SHP77 (cell line): Measurements from ENCODE around the gene MFSD6.
"Not testable (repeated sequence)": the region's sequence is repeated elsewhere in the genome, so short reads cannot be mapped to it uniquely, and the experiment has no call there.

Experiments used
- DNase-seq, 2 experiments: peaks; one replicate each; lab custom pipeline; 2025; lab: John Stamatoyannopoulos, UW

Gene MFSD6

DNA sequence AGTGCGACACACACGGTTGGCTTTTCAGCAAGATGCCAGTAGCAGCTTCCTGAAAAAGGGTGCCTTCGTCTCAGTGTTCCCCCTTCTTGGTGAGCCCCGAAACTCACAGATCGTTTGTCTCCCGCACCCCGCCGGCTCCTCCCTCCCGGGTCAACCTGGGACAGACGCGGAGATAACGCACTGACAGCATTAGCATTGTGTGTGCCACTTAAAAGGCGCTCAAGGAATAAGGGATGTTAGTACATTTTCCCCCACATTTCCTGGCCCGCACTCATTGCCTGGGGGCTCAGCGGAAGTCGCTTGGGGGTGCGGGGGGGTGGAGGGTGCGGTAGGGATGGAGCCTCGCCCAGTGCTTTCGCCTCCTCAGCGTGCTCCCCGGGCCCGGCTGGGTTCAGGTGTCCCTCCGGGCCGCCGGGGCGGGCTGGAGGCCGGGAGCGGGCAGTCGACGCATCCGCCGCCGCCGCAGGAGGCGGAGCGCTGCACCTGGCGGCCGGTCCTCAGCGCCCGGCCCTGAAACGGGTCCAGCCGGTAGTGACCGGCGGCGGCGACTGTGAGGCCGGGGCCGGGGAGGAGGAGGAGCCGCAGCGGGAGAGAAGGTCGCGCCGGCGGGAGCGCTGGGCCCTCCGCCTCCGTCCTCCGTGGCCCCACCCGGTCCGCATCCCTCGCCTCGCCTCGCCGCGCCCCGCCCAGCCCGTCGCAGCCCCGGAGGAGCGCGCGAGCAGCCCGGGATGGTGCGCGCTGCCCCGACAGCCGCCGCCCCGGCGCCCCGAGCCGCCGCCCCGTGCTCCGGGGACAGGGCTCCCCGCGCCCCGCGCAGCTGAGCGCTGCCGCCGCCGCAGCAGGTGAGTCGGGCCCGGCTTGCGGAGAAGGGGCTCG lies at the start of gene MFSD6:
Gene MFSD6, plus strand, starts transcription at position 694 of the 876 bp plus-strand sequence. CDS start 27,675 bp downstream, outside the sequence.
- peak; percentile 48 to 54 for DNase-seq

DNA sequence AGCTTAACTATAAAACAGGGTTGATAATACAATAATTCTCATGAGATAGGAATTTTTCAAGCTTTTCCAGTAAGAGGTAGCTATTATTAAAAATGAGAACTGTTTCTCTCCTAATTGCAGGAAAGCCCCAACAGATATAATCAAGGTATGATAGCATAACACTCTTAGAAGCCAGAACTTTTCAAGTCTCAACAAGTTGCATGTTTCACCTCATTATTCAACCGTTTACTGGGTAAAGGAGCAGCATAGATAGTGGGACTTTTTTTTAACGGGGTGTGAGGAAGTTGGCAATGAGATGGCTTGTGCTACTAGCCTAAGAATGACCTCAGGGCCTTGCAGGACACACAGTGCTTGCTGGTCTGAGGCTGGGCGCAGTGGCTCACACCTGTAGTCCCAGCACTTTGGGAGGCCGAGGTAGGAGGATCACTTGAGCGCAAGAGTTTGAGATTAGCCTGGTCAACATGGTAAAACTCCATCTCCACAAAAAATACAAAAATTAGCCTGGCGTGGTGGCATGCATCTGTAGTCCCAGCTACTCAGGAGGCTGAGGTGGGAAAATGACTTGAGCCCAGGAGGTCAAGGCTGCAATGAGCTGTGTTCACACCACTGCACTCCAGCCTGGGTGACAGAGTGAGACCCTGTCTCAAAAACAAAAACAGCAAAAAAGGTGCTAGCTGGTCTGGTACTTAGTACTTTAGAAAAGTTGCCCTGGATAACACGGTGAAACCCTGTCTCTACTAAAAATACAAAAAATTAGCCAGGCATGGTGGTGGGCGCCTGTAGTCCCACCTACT lies 49.3 kb upstream of the MFSD6 start:
- DNase-seq: not testable (repeated sequence)

DNA sequence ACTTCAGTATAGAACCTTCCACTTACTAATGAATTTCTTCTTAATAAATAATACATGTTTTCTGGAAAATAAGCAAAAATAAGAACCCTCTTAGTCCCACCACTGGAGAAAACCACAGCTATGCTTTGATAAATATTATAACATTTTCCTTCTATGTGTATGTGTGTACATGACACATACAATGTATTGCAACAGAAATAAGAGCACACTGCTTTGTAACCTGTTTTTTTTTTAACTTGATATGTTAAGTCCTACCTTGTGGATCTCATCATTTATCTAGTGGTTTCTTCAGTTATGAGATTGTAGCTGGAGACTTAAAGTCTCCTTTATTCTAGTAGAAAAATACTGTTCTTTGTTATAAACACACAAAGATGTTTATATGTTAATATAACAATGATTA lies 47.6 kb upstream of the MFSD6 start:
- DNase-seq: no peak

DNA sequence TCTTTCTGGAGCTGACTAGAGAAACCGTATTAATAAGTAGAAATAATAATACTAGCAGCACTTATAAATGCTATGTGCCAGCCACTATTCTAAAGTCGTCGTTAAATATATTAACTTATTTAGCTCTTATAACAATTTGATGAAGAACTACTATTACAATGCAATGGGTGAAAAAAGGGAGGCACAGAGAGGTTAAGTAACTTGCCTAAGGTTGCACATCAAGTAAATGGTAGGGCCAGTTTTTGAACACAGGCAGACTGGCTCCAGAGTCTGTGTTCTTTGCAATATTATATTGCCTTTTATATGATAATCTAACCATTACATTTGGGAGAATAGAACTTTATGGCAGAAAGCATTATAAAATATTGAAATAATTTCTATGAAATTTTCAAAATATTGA lies 47.2 kb upstream of the MFSD6 start:
- DNase-seq: no peak

DNA sequence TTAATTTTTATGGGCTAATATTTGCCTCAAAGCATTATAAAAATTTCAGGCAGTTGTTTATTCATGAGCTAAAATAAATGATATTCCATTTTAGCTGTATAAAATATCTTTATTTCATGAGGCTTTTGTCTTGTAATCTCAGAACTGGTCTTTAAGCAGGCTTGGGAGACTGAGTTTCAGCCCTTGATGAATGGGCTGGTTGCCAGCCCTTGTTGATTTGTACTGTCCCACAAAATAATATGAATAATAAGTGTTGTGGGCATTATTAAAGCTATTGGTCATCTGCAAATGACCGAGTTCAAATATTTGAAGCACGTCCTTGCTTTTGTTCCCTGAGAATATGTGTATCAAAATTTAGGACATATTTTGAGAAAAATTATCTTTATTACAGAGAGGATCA lies 46.6 kb upstream of the MFSD6 start:
- no peak for DNase-seq

DNA sequence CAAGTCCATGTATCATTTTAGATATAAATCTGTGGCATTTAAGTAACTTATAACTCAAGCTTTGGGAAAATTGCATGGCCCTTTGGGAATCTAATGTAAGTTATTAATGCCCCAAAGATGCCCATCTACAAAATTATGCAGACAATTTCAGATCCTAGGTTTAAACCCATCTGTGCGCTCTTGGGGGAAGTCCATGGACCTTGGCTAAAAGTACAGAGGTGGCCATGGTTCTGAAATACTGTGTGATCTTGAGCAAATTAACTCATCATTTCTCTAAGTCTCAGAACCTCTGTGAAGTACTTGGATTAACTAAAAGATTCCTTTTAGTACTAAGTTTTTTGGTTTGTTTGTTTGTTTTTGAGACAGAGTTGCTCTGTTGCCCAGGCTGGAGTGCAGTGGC lies 45.3 kb upstream of the MFSD6 start:
- DNase-seq: no peak

DNA sequence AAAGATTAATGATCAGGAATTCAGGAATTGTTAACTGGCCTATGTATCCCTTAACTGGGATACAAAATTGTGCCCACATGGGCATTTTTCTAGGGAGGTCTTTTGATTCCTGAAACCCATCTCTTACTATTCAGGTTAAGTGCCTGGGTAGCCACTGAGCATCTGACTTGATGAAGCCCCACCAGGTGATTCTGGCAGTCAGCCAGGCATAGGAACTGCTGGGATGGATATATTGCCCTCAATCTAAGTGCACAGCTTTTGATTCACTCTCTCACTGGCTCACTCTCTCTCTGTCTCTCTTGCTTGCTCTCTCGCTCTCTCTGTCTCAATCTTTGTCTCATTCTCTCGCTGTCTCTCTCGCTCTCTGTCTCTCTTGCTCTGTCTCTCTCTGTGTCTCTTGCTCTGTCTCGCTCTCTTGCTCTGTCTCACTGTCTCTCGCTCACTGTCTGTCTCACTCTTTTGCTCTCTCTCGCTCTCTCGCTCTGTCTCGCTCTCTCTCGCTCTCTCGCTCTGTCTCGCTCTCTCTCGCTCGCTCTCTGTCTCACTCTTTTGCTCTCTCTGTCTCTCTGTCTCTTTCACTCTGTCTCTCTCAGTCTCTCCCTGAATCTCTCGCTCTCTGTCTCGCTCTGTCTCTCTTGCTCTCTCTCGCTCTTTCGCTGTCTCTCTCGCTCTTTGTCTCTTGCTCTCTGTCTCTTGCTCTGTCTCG lies 42.5 kb upstream of the MFSD6 start:
- DNase-seq: peak in 1 of 2 experiments; percentile 22

DNA sequence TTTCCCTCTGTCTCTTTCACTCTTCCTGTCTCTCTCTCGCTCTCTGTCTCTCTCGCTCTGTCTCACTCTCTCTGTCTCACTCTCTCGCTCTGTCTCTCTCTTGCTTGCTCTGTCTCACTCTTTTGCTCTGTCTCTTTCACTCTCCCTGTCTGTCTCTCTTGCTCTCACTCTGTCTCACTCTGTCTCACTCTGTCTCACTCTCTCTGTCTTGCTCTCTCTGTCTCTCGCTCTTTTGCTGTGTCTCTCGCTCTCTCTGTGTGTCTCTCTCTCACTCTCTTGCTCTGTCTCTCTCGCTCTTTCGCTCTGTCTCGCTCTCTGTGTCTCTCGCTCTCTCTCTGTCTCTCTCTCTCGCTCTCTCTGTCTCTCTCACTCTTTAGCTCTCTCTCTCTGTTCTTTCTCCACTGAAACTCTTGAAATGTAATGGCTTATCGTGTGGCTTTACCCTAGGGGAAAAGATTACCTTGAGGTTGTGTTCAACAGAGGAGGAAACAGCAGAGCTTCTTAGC lies 41.9 kb upstream of the MFSD6 start:
- DNase-seq: no peak

DNA sequence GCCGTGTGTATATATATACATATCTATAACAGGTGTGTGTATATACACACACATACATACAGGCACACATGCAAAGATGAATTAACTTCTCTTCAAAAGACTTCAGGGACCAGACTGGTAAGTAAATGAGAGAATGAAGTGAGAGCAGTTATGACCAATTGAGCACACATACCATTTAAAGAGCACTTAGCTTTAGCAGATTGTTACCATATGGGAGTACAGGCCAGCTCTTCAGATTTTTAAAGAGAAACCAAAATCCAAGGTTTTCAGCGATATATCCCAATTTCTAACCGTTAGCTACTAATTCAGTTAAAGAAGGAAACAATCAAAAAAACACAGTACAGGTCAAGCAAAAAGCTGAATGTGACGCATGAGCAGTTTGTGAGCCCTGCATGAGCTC lies 41.1 kb upstream of the MFSD6 start:
- no peak for DNase-seq

DNA sequence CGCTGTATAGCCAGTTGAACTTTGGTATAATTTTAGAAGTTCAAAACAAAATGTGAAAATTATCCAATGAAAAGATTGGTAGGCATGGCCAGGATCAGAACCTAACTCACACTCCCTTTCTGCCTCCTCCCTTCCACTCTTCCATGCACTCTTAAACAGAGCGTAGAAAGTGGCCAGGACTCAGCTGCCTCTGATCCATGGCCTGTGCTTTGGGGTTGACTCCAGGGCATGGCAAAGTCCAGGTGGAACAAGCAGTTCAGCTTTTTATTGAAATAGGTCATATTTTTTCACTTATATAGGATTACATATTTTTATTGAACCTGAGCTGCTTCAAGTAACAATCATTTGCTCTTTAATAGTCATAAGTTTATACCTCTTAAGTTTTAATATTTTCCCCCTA lies 38.5 kb upstream of the MFSD6 start:
- DNase-seq: no peak

DNA sequence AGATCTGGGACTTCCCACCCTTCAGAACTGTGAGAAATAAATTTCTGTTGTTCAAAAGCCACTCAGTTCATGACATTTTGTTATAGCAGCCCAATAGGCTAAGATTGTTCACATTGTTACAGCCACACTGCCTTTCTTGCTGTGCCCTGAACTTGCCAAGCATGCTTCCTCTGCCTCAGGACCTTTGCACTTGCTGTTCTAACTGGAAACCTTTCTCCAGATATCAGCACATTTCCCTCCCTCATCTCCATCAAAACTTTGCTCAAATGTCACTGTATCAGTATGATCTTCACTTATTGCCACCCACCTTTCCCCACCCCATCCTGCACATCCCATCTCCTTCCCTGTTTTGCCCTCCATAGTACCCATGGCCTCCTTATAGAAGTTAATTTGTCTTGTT lies 32.1 kb upstream of the MFSD6 start:
- no peak for DNase-seq

DNA sequence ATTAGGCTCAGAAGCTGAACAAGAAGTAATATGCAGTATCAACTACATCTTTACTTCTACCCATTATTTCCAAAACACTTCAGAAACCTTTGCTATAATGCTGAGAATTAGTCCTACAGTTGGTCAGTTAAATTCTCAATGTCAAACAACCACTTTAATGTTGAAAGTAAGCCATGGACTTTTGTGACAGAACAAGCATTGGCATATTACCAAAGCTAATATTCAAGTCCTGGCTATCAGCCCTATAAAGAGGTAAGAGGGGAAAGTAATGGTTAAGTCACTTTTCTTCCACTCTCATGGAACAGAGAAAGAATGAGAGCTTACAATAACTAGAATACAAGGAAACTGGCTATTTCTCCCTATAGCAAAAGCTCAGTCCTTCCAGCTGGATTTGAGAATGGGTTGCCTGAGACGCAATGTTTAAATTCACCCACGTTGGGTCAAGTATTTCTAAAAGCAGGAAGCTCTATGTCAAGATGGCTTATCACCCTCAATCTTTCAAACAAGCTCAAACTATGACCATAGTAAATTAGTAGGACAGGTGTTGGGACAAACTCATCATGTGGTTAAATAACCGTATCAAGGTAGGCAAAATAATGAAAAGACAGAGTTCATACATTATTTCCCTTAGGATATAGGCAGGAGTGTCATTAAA lies 31.4 kb upstream of the MFSD6 start:
- DNase-seq: no peak

DNA sequence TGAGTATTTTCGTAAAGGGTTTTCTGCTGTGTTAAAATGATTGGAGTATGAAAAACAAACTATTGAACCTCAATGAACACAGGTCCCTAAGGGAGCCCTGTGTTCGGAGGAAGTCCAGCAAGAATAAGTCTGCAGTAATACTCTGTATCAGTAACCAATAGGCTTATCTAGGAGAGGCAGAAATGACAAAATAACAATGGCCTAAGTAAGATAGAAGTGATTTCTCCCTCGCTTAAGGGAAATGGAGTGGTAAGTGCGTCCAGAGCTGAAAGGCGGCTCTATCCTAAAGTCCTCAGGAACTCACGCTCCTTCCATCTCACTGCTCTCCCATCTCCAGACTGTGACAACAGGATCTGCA lies 29.3 kb upstream of the MFSD6 start:
- DNase-seq: no peak

DNA sequence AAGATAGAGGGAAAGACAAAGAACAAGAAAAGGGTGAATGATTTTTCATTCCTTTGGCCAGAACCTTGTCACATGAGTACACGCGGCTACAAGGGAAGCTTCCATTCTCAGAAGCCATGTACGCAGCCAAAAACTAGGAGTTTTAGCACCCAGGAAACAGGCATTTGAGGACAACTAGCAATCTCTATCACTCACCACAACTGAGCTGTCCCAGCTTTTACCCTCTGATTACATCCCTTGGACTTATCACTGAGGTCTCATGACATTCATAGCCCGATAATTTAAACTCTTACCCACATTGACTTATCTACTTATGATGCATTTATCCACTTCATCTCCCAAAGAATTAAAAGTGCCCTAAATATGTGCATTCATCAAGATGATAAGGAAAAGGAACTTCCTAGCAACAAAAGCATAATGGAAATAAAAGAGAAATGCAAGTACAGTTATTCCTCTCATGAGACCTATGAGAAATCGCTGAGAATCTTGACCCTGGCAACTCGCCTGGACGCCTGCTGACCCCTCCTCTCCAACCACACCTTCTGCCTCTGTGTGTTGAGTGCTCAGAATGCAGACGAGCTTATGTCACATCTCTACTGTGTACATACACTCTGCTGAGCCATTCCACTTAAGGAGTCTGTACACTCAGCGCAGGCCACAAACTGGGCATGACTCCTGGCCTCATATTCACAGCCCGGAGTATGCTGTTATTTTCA lies 28.7 kb upstream of the MFSD6 start:
- DNase-seq: peak; percentile 63 to 76

DNA sequence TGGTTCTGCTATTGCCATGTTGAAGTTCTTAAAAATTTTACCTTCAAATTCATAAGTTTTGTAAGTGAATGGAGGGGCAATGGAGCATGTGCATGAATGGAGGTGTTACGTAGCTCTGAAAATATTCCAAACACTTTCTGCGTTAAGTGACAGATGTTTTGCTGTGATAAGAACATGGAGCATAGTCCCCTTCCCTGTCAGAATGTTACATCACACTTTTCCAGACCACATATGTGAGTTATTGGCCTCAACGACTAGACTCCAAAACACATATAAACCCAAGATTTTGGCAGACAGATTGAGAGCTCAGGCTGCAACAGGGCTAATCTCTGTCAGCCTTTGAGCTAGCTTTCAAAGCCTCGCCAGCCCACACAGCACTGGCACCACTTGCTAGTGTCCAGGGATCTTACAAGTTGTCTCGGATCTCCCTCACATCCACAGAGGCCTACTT lies 27.2 kb upstream of the MFSD6 start:
- no peak for DNase-seq

DNA sequence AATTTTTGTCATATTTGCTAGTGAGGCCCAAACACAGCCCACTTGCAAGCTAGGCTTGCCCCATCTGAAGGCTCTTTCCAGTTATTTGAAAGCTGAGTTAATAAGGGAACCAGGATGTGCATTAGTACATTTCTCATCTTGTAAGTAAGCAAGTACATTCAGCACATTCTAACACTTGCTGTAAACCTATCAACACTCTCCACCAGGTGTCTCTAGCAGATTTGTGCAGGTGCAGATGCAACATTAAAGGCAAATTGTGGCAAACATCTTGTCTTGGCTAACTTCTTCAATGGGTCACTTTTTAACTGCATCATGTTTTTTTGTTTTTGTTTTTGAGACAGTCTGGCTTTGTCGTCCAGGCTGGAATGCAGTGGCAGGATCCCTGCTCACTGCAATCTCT lies 25.3 kb upstream of the MFSD6 start:
- DNase-seq: peak in 1 of 2 experiments; percentile 50

DNA sequence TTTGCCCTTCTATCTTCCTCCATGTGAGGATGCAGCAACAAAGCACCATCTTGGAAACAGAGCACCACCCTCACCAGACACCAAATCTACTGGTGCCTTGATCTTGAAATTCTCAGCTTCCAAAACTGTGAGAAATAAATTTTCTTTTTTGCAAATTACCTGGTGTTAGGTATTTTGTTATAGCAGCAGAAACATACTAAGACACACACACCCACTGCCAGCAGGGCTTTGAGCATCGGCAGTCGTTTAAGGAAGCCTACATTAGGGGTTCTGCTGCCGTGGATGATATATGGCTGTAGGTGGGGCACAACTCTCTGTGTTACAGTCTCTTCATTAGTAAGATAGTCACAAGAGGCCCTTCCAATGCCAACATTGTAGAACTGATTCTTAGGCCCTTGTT lies 20.7 kb upstream of the MFSD6 start:
- DNase-seq: no peak

DNA sequence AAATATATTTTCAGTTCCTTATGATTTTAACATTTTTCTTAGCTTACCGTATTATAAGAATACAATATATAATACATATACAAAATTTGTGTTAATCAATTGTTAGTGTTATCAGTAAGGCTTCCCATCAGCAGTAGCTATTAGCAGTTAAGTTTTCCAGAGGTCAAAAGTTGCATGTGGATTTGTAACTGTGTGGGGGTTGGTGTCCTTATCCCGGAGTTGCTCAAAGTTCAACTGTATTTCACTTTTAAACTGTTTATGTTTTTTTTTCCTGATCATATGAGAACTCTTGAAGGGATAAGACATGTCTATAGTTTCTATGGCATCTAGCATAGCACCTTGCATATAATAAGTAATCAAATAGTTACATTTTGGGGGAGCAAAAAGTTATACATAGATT lies 11.9 kb upstream of the MFSD6 start:
- DNase-seq: no peak

DNA sequence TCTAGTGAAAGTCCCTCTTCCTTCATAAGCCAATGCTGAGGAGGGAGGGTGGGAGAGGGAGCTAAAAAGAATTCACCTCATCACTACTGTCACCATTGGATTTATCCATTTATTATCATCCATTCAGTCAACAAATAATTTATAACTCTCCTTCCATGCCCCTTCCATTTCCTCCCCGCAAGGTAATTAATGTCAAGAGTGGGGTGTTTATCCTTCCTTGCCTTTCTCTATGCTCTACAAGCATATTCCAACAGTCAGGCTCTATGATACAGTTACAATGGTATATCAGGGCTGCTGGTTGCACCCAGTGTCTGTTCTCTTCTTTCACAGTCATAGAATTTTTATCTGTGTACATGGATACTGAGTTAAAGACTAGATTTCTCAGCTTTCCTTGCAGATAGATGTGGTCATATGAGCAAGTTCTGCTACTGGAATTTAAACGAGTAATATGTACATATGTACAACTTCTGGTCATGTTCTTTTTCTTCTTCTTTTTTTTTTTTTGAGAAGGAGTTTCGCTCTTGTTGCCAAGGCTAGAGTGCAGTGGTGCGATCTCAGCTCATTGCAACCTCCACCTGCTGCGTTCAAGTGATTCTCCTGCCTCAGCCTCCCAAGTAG lies 5.1 kb upstream of the MFSD6 start:
- DNase-seq: no peak

DNA sequence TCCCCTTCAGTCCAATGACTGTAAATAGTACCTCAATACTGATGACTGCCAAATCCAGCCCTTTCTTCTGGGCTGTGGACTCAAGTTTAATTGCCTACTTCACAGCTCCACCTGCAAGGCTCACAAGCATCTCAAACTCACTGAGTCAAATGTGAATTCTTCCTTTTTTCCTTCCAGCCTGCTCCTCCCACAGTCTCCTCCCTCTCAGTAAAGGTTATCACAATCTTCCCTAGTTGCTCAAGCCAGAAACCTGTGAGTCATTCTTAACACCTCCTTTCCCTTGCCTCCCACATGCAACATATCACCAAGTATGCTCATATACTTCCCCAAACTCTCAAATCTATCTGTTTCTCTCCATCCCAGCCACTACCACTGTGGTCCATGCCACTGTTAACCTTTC lies 3.7 kb upstream of the MFSD6 start:
- no peak for DNase-seq

DNA sequence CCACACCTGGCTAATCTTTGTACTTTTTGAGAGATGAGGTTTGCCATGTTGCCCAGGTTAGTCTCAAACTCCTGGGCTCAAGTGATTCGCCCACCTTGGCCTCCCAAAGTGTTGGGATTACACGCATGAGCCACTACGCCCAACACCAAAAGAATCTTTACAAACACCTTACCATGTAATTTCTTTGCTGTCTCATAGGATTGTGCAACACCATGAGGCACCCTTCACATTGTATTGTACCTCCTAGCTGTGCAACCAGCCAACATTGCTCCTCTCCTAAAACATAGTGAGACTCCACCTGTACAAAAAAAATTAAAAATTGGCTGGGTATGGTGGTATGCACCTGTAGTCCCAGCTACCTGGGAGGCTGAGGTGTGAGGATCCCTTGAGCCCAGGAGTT lies 3.1 kb upstream of the MFSD6 start:
- DNase-seq: no peak
